Measurements from ENCODE around the gene CCL18. TPM values are rescaled to one million over a fixed set of nuclear protein-coding genes. Genes with fewer than 3 reads are reported as not detected.
"Not testable (repeated sequence)": the region's sequence is repeated elsewhere in the genome, so short reads cannot be mapped to it uniquely, and the experiment has no call there.

CCL18 gene
- total and polyA plus RNA-seq, 10 of the 15 experiments (the other 5 are each of a cell fraction or from before 2014, with no cell fraction given) = 0.26 TPM; not detected in 9

DNA sequence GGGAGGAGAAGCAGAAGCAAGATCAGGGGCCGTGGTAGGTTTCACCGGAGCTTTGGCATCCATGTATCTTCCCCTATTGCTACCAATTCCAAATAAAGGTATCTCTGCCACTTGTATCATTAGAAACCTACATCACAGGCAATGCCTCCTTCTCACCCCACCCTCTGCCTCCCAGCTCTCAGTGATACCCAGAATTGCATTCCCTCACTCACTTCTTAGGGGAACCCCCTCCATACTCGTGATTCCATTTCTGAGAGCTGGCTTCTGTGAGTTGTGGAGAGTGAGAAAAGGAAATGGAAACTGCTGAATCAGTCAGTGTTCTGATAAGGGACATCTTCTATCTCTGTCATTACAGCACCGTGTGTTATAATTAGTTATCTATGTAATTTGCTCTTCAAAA is 28.2 kb downstream of the CCL18 start (continued):
- TF ChIP-seq BACH1 (IDR thresholded peaks at IDR 0.05; ENCODE audit: borderline replicate concordance) (no peak; the same call in 1 of the 2 replicates), EED (IDR thresholded peaks at IDR 0.05; ENCODE audit: low read depth) (peak; percentile 69), ETV6 (conservative IDR thresholded peaks at IDR 0.05 in 1 of 2, IDR thresholded peaks at IDR 0.05 in 1 of 2; ENCODE audit: borderline replicate concordance in 1 of 2, low read depth in 1 of 2) (peak in 1 of 2 experiments; percentile 67; a peak in 1 of 4 replicates), NFIC (IDR thresholded peaks at IDR 0.05; ENCODE audit: low read depth, low read length) (peak; percentile 49; the same call in 1 of the 2 replicates)
- TF ChIP-seq, protein P1, sequence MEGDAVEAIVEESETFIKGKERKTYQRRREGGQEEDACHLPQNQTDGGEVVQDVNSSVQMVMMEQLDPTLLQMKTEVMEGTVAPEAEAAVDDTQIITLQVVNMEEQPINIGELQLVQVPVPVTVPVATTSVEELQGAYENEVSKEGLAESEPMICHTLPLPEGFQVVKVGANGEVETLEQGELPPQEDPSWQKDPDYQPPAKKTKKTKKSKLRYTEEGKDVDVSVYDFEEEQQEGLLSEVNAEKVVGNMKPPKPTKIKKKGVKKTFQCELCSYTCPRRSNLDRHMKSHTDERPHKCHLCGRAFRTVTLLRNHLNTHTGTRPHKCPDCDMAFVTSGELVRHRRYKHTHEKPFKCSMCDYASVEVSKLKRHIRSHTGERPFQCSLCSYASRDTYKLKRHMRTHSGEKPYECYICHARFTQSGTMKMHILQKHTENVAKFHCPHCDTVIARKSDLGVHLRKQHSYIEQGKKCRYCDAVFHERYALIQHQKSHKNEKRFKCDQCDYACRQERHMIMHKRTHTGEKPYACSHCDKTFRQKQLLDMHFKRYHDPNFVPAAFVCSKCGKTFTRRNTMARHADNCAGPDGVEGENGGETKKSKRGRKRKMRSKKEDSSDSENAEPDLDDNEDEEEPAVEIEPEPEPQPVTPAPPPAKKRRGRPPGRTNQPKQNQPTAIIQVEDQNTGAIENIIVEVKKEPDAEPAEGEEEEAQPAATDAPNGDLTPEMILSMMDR (IDR thresholded peaks at IDR 0.05 in 2 of 3, conservative IDR thresholded peaks at IDR 0.05 in 1 of 3; ENCODE audit: control insufficient read depth in 2 of 3, extremely low read depth in 1 of 3, insufficient read depth in 1 of 3, low read depth in 3 of 3, low read length in 3 of 3) = no peak

DNA sequence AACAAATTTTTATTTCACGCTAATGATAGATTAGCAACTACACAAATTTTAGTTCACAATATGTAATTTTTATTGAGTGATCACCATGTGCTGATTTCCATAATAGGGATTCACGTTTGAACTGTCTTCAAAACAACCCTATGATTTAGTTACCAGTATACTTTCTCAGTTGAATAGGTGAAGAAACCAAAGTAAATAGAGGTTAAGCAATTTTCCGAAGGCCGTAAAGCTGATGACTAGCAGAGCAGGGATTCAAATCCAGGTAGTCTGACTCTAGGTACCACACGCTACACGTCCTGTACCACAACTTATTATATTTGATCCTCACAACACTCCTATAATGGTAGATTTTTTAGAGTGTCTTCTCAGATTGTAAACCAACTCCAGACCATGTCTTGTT is 28.6 kb downstream of the CCL18 start:
- H3K4me1 ChIP-seq (ENCODE audit: control insufficient read depth, insufficient read depth, low read length) = peaks cover 50% of the 10 kb centered on the region

More for the DNA sequence above, 28.6 kb downstream of the CCL18 start:
- FAIRE-seq; BruUV-seq (replicated peaks); in situ Hi-C loops (cut with MboI); H3K79me2 ChIP-seq (ENCODE audit: control insufficient read depth, insufficient read depth, low read length); ATAC-seq; H3K4me2 ChIP-seq (ENCODE audit: control insufficient read depth, insufficient read depth); DNase-seq (ENCODE audit: low read depth, low spot score); H3K9ac ChIP-seq (ENCODE audit: control insufficient read depth, insufficient read depth, low read length); POLR2A ChIA-PET; H3K4me3 ChIP-seq; H3K27ac ChIP-seq (ENCODE audit: control insufficient read depth, insufficient read depth); H3K9me3 ChIP-seq (replicated peaks; ENCODE audit: control insufficient read depth, insufficient read depth, low read length); H4K20me1 ChIP-seq (ENCODE audit: control insufficient read depth, insufficient read depth); H3K27me3 ChIP-seq (replicated peaks in 1 of 2; ENCODE audit: control insufficient read depth in 2 of 2, insufficient read depth in 2 of 2, low read length in 1 of 2); H2AFZ ChIP-seq (ENCODE audit: control insufficient read depth, low read depth, low read length); H3K36me3 ChIP-seq (ENCODE audit: control insufficient read depth in 2 of 2, insufficient read depth in 2 of 2, low read length in 1 of 2): not testable (repeated sequence)
- RAD21 ChIA-PET (ENCODE audit: unreplicated experiment) = interaction anchor here (1.1 to 7.9 kb wide), 4 partner anchors 10 to 55 kb away, joined by 3 to 83 read pairs (median 48); partner anchors contain the start of gene CCL4
- CTCF ChIA-PET = interaction anchor here (4.8 kb wide), 2 partner anchors 20 to 55 kb away, joined by 52 to 61 read pairs; no protein-coding TSS in a partner anchor
- intact Hi-C loops (cut with micrococcal nuclease; ENCODE audit: unreplicated experiment) = loop anchor here (5.0 kb wide), 1 partner anchor 40 kb away; no protein-coding TSS in a partner anchor
- SMC1A ChIA-PET (ENCODE audit: uncharacterized antibody, unreplicated experiment) = interaction anchor here (1.0 to 4.7 kb wide), 7 partner anchors 10 to 119 kb away, joined by 3 to 66 read pairs (median 5); partner anchors contain the start of gene CCL4
- WGBS (ENCODE audit: insufficient coverage, insufficient replicate concordance, low lambda C conversion rate, missing lambda C conversion rate) = 66% methylated on average over 6 of the region's 6 CpGs

Data from GM12878 (cell line).